Endothelial cell of umbilical vein (primary cell): ENCODE data around the gene POLR2E. TPM values are rescaled to one million over a fixed set of nuclear protein-coding genes. Genes with fewer than 3 reads are reported as not detected.
A peak's percentile ranks its signal among the peaks of the same experiment; 100 is the strongest.

ENCODE experiments used
- BruUV-seq: library from RNA; stranded (reverse); fragments of 400-500 nt; replicated peaks from 2 replicates; lab custom pipeline; 2021; lab: Mats Ljungman, UMichigan
- CTCF ChIA-PET: fragments of 300-600, 350-600 bp; sonication (Branson Sonifier 250); formaldehyde crosslinking; loops from one replicate; lab custom pipeline; 2021; ENCODE audit warnings: antibody characterized with exemption, inconsistent platforms; lab: Charles Lee
- POLR2A ChIA-PET: fragments of 300-600, 350-600 bp; sonication (Branson Sonifier 250); formaldehyde crosslinking; loops from one replicate; lab custom pipeline; 2021; ENCODE audit warnings: antibody characterized with exemption, inconsistent platforms; lab: Charles Lee
- DNase-seq: peaks from one replicate; pipeline ENCODE4 v3.0.0-alpha.2; 2011; ENCODE audit warnings: low read depth, low spot score
- FAIRE-seq: peaks from 2 replicates; lab custom pipeline; 2011; peaks lifted over from hg19 to GRCh38; lab: Jason Lieb, UNC
- H2AFZ ChIP-seq: 2 replicates; pipeline ENCODE4 v1.6.0; 2012; ENCODE audit warnings: low read depth, low read length, control low read depth, inconsistent platforms
- H3K27ac ChIP-seq: 2 replicates; pipeline ENCODE4 v1.5.1; 2011; ENCODE audit warnings: low read depth, mild to moderate bottlenecking, control low read depth, low read length, moderate library complexity; ENCODE audit not compliant: insufficient read depth
- H3K27me3 ChIP-seq, 2 experiments: 2 replicates each; pipeline versions ENCODE4 v1.6.0 to v1.6.1; 2011; ENCODE audit warnings: low read length in 2 of 2, mixed read lengths in 1 of 2; ENCODE audit not compliant: control insufficient read depth in 2 of 2, insufficient read depth in 2 of 2
- H3K36me3 ChIP-seq, 2 experiments: 2 replicates in 1 of 2; 3 replicates in 1 of 2; pipeline ENCODE4 v1.5.1; 2011; ENCODE audit warnings: low read length in 2 of 2, mild to moderate bottlenecking in 1 of 2, moderate library complexity in 1 of 2; ENCODE audit not compliant: control insufficient read depth in 2 of 2, insufficient read depth in 2 of 2; ENCODE audit errors: extremely low read depth in 1 of 2
- H3K4me1 ChIP-seq: 3 replicates; pipeline ENCODE4 v1.5.1; 2011; ENCODE audit warnings: mild to moderate bottlenecking, low read length; ENCODE audit not compliant: control insufficient read depth, insufficient read depth; ENCODE audit errors: extremely low read depth
- H3K4me2 ChIP-seq: 2 replicates; pipeline ENCODE4 v1.6.1; 2011; ENCODE audit warnings: low read length, control low read depth, mixed read lengths; ENCODE audit not compliant: insufficient read depth
- H3K4me3 ChIP-seq, 3 experiments: fragments of 200-600 bp in 1 of 3; sonication (generic), shearing (Covaris generic) in 1 of 3; replicated peaks in 1 of 3; 2 replicates each; pipeline ENCODE4 v1.5.1; 2011 to 2016; ENCODE audit warnings: control low read depth in 3 of 3, low read length in 3 of 3, mild to moderate bottlenecking in 2 of 3, inconsistent platforms in 1 of 3, low read depth in 1 of 3, moderate library complexity in 1 of 3; ENCODE audit not compliant: insufficient read depth in 1 of 3
- H3K79me2 ChIP-seq: 2 replicates; pipeline ENCODE4 v1.6.0; 2012; ENCODE audit warnings: low read length, inconsistent platforms; ENCODE audit not compliant: control insufficient read depth, insufficient read depth
- H3K9ac ChIP-seq: replicated peaks from 2 replicates; pipeline ENCODE3; 2011; ENCODE audit warnings: low read length, control low read depth; ENCODE audit not compliant: insufficient read depth; ENCODE audit errors: extremely low read depth
- H3K9me1 ChIP-seq: replicated peaks from 3 replicates; pipeline ENCODE4 v1.6.0; 2011; ENCODE audit warnings: mild to moderate bottlenecking, low read length; ENCODE audit not compliant: control insufficient read depth, insufficient read depth; ENCODE audit errors: extremely low read depth
- H3K9me3 ChIP-seq: replicated peaks from 2 replicates; pipeline ENCODE4 v1.5.1; 2012; ENCODE audit warnings: low read length, inconsistent platforms; ENCODE audit not compliant: control insufficient read depth, insufficient read depth
- H4K20me1 ChIP-seq: replicated peaks from 2 replicates; pipeline ENCODE3; 2011; ENCODE audit warnings: mild to moderate bottlenecking, low read length; ENCODE audit not compliant: control insufficient read depth, insufficient read depth; ENCODE audit errors: extremely low read depth
- EZH2 ChIP-seq: IDR thresholded peaks from 2 replicates; pipeline ENCODE4 v1.6.1; 2012; ENCODE audit warnings: borderline replicate concordance, low read depth, mild to moderate bottlenecking, moderate library complexity, low read length, inconsistent platforms; ENCODE audit not compliant: severe bottlenecking
- FOS ChIP-seq: IDR thresholded peaks from 2 replicates; pipeline ENCODE4 v1.6.1; 2011; ENCODE audit warnings: mild to moderate bottlenecking, low read length, moderate library complexity, borderline replicate concordance; ENCODE audit not compliant: insufficient read depth
- MYC ChIP-seq: IDR thresholded peaks from one replicate; pipeline ENCODE4 v1.6.1; 2011; ENCODE audit warnings: mild to moderate bottlenecking, low read depth, low read length
- POLR2A ChIP-seq: IDR thresholded peaks from 2 replicates; pipeline ENCODE4 v1.6.1; 2012; ENCODE audit warnings: low read depth, mild to moderate bottlenecking, control low read depth, low read length
- POLR2AphosphoS5 ChIP-seq: IDR thresholded peaks from 2 replicates; pipeline ENCODE4 v1.6.1; 2012; ENCODE audit warnings: low read depth, mild to moderate bottlenecking, control low read depth, low read length, moderate library complexity; ENCODE audit not compliant: insufficient read depth
- dilution Hi-C: fragments of 300-500 bp; cut with MboI; formaldehyde crosslinking; loops from one replicate; pipeline ENCODE4 v1.15.0; 2019; ENCODE audit warnings: low sequenced_read_pairs; ENCODE audit not compliant: extremely low pct_ligation_motif_present
- intact Hi-C: fragments of 100-400 bp; cut with micrococcal nuclease; formaldehyde crosslinking; loops from one replicate; pipeline ENCODE4 v1.10.0; 2022
- polyA plus RNA-seq, 4 experiments: library from polyadenylated mRNA; depleted of rRNA in 3 of 4; stranded (reverse) in 3 of 4; unstranded in 1 of 4; fragments of >200 nt; gene quantifications; 2 replicates each; pipeline versions ENCODE4 v1.2.1 to v1.2.3, GENCODE V29; 2011 to 2012; ENCODE audit warnings: missing spikeins in 1 of 4
- total RNA-seq: library from RNA; stranded (reverse); gene quantifications from 2 replicates; pipeline ENCODE4 v1.2.3, GENCODE V29; 2021
- TF ChIP-seq, protein P1 (sequence below), 2 donors: IDR thresholded peaks; 1 replicate in 1 of 2; 2 replicates in 1 of 2; pipeline ENCODE4 v1.5.1; 2011; ENCODE audit warnings: low read length in 2 of 2, mild to moderate bottlenecking in 2 of 2, moderate library complexity in 2 of 2, control low read depth in 1 of 2, inconsistent platforms in 1 of 2, low read depth in 1 of 2; ENCODE audit not compliant: insufficient read depth in 1 of 2; ENCODE audit errors: extremely low read depth in 1 of 2
- TF ChIP-seq, protein P2 (sequence below): IDR thresholded peaks from 2 replicates; pipeline ENCODE4 v1.6.1; 2011; ENCODE audit not compliant: insufficient read depth, insufficient read length

POLR2E gene
- total and polyA plus RNA-seq, 2 donors (not counting 3 experiments of a cell fraction or from before 2014, with no cell fraction given), result 272 to 344 TPM

GRCh38 chr19:1057176-1057855 lies 37.9 kb downstream of the POLR2E start:
- dilution Hi-C loops, result no loop called here

More at GRCh38 chr19:1057176-1057855, 37.9 kb downstream of the POLR2E start:
- BruUV-seq, result no TSS peak
- H3K79me2 ChIP-seq, result no peaks in the 10 kb centered on the region
- no peaks in the 10 kb centered on the region for H3K27me3 ChIP-seq
- H3K36me3 ChIP-seq, result no peaks in the 10 kb centered on the region
- CTCF ChIA-PET, result interaction anchor here (0.9 to 1.7 kb wide), 7 partner anchors 9 to 157 kb away, joined by 3 to 7 read pairs (median 3); partner anchors contain the start of genes ARHGAP45 and GPX4
- intact Hi-C loops, result no loop called here
- H3K9me3 ChIP-seq, result no peaks in the 10 kb centered on the region
- FAIRE-seq, result peak; percentile 70
- H4K20me1 ChIP-seq, result no peaks in the 10 kb centered on the region
- H2AFZ ChIP-seq, result no peak overlapping the region
- TF ChIP-seq MYC (no peak), POLR2AphosphoS5 (no peak), POLR2A (no peak), EZH2 (no peak), FOS (no peak)
- TF ChIP-seq, protein P1, sequence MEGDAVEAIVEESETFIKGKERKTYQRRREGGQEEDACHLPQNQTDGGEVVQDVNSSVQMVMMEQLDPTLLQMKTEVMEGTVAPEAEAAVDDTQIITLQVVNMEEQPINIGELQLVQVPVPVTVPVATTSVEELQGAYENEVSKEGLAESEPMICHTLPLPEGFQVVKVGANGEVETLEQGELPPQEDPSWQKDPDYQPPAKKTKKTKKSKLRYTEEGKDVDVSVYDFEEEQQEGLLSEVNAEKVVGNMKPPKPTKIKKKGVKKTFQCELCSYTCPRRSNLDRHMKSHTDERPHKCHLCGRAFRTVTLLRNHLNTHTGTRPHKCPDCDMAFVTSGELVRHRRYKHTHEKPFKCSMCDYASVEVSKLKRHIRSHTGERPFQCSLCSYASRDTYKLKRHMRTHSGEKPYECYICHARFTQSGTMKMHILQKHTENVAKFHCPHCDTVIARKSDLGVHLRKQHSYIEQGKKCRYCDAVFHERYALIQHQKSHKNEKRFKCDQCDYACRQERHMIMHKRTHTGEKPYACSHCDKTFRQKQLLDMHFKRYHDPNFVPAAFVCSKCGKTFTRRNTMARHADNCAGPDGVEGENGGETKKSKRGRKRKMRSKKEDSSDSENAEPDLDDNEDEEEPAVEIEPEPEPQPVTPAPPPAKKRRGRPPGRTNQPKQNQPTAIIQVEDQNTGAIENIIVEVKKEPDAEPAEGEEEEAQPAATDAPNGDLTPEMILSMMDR (IDR thresholded peaks at IDR 0.05; ENCODE audit: extremely low read depth in 1 of 2, insufficient read depth in 1 of 2, low read depth in 1 of 2, low read length in 2 of 2), result peak in 1 of 2 donors; percentile 19
- TF ChIP-seq, protein P2, sequence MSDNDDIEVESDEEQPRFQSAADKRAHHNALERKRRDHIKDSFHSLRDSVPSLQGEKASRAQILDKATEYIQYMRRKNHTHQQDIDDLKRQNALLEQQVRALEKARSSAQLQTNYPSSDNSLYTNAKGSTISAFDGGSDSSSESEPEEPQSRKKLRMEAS, result no peak
- H3K27ac ChIP-seq, result no peak overlapping the region
- no peak overlapping the region for H3K9ac ChIP-seq
- H3K4me3 ChIP-seq, result no peak overlapping the region
- H3K4me1 ChIP-seq, result no peaks in the 10 kb centered on the region
- H3K4me2 ChIP-seq, result no peak overlapping the region
- H3K9me1 ChIP-seq, result no peaks in the 10 kb centered on the region
- peak; percentile 29 for DNase-seq
- POLR2A ChIA-PET, result no interaction called here
